Measurements from ENCODE around the gene LAX1.

Gene LAX1

DNA sequence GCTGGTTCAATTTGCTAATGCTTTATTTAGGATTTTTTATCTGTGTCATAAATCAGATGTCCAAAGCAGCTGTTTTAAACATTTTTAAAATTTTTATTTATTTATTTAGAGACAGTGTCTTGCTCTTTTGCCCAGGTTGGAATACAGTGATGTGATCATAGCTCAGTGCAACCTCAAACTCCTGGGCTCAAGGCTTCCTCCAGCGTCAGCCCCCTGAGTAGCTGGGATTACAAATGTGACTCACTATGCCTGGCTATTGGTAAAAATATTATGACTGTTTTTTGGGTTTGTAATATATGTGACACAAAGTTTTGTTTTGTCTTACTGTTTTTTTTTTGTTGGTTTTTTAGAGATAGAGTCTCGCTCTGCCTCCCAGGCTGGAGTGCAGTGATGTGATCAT lies 42.2 kb downstream of the LAX1 start:
- Histone ChIP-seq H3K4me3 (ENCODE audit: low read length) (no peak overlapping the region), H3K36me3 (ENCODE audit: control insufficient read depth, insufficient read depth, low read length) (peaks cover 9% of the 10 kb centered on the region; the same call in 1 of the 2 replicates), H3K9me3 (ENCODE audit: control insufficient read depth, insufficient read depth, low read length) (no peaks in the 10 kb centered on the region), H3K4me1 (ENCODE audit: control insufficient read depth, insufficient read depth, low read length) (no peaks in the 10 kb centered on the region; the same call in 1 of the 2 replicates), H3K27me3 (ENCODE audit: control insufficient read depth, insufficient read depth, low read length) (no peaks in the 10 kb centered on the region), H3K27ac (ENCODE audit: low read length) (no peak overlapping the region)
- DNase-seq (ENCODE audit: low read depth, low spot score) = no peak
- no CpG with 5 or more reads among the region's 2 CpGs for whole genome bisulfite sequencing (ENCODE audit: insufficient coverage, insufficient read length)

DNA sequence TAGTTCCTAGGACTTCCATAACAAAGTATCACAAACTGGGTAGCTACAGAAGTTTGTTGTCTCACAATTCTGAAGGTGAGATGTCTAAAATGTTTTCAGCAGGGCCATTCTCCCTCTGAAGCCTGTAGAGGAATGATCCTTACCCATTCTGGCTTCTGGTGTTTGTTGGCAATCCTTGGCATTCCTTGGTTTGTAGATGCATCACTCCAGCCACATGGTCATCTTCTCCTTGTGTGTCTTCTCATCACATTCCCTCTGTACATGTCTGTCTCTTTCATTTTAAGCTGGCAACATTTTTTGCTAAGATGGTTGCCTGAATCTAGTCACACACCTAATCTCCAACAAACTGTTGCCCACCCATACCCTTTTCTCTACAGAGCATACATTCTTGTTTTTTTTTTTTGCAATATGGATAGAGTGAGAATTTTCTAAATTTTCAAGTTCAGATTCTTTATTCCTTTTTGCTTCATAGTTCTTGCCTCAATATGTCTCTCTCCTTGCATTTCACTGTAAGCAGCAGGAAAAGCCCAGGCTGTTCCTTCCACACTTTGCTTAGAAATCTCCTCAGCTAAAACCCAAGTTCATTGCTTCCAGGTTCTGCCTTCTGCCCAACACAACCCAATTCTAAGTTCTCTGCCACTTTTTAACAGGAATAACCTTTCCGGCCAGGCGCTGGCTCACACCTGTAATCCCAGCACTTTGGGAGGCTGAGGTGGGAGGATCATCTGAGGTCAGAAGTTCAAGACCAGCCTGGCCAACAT lies 48.8 kb downstream of the LAX1 start:
- Histone ChIP-seq H3K36me3 (ENCODE audit: control insufficient read depth, insufficient read depth, low read length) (peaks cover 6% of the 10 kb centered on the region; the same call in 1 of the 2 replicates), H3K27ac (ENCODE audit: low read length) (no peak overlapping the region)
- no CpG with 5 or more reads among the region's 2 CpGs for WGBS (ENCODE audit: insufficient coverage, insufficient read length)

DNA sequence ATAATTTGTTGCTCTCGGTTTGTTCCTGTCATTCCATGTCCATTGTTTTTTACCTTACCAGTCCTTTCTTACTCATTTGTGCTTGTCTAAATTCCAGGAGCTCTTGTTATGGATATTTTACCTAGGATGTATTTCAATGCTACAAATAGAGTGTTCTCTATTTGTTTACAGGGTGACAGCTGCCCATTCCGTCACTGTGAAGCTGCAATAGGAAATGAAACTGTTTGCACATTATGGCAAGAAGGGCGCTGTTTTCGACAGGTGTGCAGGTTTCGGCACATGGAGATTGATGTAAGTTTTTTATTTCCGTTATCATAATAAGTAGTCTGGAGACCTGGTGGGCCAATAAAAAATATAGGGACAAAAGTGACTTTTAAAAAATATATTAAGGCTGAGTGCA lies 53.4 kb downstream of the LAX1 start:
- no peak overlapping the region for H3K4me3 ChIP-seq (ENCODE audit: low read length)

More for the DNA sequence above, 48.8 kb downstream of the LAX1 start:
- Histone ChIP-seq H3K9me3 (ENCODE audit: control insufficient read depth, insufficient read depth, low read length) (no peaks in the 10 kb centered on the region), H3K4me3 (ENCODE audit: low read length) (no peak overlapping the region), H3K27me3 (ENCODE audit: control insufficient read depth, insufficient read depth, low read length) (no peaks in the 10 kb centered on the region), H3K4me1 (ENCODE audit: control insufficient read depth, insufficient read depth, low read length) (no peaks in the 10 kb centered on the region; the same call in 1 of the 2 replicates)
- DNase-seq (ENCODE audit: low read depth, low spot score) = no peak

DNA sequence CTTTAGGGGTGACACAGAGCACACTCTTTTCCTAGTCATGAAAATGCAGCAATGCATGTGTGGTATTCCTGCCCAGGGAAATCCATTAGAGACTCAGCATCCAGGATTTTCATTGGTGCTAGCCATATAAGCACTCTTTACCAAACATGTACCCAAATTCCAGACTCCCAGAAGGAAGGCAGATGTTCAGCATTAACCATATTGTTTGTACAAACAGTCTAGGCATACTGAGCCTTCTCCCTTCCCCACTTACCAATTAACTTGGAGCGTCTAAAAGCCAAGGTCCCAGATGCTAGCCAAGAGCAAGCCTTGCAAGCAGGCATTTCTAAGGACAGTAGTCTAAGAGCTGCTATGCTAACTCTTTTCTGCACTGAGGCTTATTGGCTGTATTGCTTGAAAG lies 58.3 kb downstream of the LAX1 start:
- no peak overlapping the region for H3K27ac ChIP-seq (ENCODE audit: low read length)
- H3K4me3 ChIP-seq (ENCODE audit: low read length) = no peak overlapping the region
- no CpG with 5 or more reads among the region's 1 CpG for WGBS (ENCODE audit: insufficient coverage, insufficient read length)
- peaks cover 22% of the 10 kb centered on the region; the same call in 1 of the 2 replicates for H3K36me3 ChIP-seq (ENCODE audit: control insufficient read depth, insufficient read depth, low read length)
- DNase-seq (ENCODE audit: low read depth, low spot score) = no peak
- H3K4me1 ChIP-seq (ENCODE audit: control insufficient read depth, insufficient read depth, low read length) = no peaks in the 10 kb centered on the region
- no peaks in the 10 kb centered on the region for H3K9me3 ChIP-seq (ENCODE audit: control insufficient read depth, insufficient read depth, low read length)
- H3K27me3 ChIP-seq (ENCODE audit: control insufficient read depth, insufficient read depth, low read length) = no peaks in the 10 kb centered on the region

More for the DNA sequence above, 53.4 kb downstream of the LAX1 start:
- H3K27ac ChIP-seq (ENCODE audit: low read length) = no peak overlapping the region
- H3K9me3 ChIP-seq (ENCODE audit: control insufficient read depth, insufficient read depth, low read length) = no peaks in the 10 kb centered on the region
- no peak for DNase-seq (ENCODE audit: low read depth, low spot score)
- peaks cover 26% of the 10 kb centered on the region; the same call in 1 of the 2 replicates for H3K36me3 ChIP-seq (ENCODE audit: control insufficient read depth, insufficient read depth, low read length)
- no peaks in the 10 kb centered on the region for H3K4me1 ChIP-seq (ENCODE audit: control insufficient read depth, insufficient read depth, low read length)
- no CpG with 5 or more reads among the region's 6 CpGs for WGBS (ENCODE audit: insufficient coverage, insufficient read length)
- no peaks in the 10 kb centered on the region for H3K27me3 ChIP-seq (ENCODE audit: control insufficient read depth, insufficient read depth, low read length)

Measured in iPS DF 6.9 (cell line).